ENCODE data around the gene P2RY12.
"Not testable (repeated sequence)": the region's sequence is repeated elsewhere in the genome, so short reads cannot be mapped to it uniquely, and the experiment has no call there.

Gene P2RY12

DNA sequence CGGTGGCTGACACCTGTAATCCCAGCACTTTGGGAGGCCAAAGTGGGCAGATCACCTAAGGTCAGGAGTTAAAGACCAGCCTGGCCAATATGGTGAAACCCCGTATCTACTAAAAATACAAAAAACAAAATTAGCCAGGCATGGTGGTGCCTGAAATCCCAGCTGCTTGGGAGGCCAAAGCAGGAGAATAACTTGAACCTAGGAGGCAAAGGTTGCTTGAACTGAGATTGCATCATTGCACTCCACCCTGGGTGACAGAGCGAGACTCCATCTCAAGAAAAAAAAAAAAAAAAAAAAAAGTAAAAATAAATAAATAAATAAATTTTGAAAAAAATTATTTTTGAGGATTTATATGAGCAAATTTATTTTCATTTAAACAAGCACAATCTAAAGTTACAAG lies 7.6 kb upstream of the P2RY12 start:
- not testable (repeated sequence) for DNase-seq

DNA sequence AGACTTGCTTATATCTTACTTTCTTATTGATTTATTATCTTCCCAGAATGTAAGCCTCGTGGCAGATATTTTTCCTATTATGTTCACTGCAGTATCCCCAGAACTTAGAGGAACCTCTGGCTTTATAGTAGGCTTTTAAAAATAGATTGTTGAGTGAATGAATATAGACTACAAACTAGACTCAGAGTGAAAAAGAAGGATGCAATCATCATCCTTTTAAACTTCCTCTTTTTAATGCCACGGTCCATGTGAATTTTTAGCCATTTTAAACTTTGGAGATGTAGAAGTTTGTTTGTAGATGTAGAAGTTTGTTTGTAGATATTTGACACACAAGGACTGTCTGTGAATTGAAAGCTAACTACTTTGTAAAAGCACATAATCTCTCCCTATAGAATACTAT lies 7.2 kb upstream of the P2RY12 start:
- no peak for DNase-seq

- no peak for DNase-seq
These were observed 3.3 kb upstream of the P2RY12 start for GRCh38 chr3:151387842-151388241.

GRCh38 chr3:151387432-151387831 lies 2.9 kb upstream of the P2RY12 start:
- no peak for DNase-seq

- no peak for DNase-seq
These were observed 1.5 kb upstream of the P2RY12 start for GRCh38 chr3:151386056-151386455.

- DNase-seq, result no peak
These were observed 597 bp downstream of the P2RY12 start for GRCh38 chr3:151383956-151384355.

DNA sequence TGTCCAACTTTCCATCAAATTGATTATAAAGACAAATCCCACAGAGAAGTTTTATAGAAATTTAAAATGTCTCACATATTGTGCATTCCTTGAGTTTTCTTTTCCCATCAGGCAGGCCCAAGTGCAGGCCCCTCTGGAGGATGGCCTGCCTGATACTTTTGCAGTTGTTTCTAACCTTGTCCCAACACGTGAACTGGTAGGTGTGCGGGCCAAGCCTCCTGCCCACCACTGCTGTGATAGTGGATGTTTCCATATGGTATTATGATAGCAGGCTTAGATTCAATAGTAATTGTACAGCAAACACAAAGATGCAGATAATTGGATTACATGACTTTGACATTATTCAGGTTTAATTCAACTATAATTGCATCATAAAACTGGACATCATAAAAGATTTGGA lies 1.4 kb downstream of the P2RY12 start:
- no peak for DNase-seq

GRCh38 chr3:151382671-151383070 lies 1.9 kb downstream of the P2RY12 start:
- no peak for DNase-seq

DNA sequence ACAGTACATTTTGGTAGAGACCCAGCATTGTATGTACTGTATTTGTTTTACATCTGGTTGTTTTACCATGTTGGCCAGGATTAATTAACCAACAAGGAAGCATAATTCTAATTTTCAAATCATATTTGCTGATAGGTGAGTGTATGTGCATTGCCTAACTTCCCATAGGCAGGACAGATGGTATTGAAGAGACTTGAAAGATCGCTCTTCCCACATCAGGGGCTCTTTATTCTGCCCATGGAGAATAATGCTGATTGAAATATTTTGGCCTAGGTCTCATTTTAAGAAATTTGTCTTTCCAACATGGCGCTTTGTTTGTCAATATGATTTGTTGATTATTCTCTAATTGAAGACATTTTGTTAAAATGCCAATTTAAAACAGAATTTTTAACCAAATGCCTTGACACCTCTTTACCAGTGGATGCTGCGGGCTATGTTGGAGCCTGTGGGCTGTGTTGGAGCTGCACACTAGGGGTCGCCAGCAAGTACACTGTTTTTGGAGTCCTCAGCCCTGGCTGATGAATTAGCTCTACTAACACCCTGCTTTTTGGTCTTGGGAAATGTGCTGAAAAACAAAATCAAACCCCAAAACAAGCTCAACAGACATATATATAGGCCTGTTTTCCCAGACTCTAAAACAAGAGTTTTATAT lies 5.3 kb downstream of the P2RY12 start:
- DNase-seq, result peak; percentile 27

GRCh38 chr3:151377768-151378385 lies 6.7 kb downstream of the P2RY12 start:
- DNase-seq, result no peak

DNA sequence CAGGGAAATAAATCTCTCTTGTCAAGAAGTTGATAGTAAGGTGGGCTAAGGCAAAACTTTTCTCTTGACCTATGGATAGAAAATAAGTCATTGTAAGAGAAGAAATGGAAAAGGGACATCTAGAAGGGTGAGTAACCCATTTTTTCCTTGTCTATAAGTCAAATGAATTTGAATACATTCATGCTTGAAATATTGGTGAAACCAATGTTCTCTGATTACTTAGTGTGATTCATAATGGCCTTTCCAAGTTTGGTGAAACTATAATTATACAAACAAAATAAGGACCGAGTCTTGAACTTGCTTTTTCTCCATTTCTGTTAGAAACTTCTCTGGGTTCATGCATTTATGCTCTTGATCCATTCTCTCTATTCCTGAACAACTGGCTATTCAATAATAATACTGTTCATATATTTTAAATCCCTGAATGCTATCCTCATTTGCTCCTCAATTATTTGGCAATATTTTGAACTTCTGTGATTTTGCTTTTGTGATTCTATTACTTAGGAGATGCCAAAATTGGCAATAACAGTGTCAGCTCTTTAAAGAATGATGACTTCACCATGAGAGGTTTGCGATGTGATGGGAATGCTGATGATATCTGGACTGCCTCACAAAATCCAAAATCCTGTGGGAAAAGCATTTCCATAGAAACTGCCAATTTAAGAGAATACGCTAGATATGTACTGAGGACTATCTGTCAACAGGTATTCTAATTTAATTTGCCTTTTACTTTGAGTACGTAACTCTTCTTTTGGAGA lies 12.3 kb downstream of the P2RY12 start:
- DNase-seq, result no peak

GRCh38 chr3:151371526-151371925 lies 13.0 kb downstream of the P2RY12 start:
- DNase-seq, result no peak

DNA sequence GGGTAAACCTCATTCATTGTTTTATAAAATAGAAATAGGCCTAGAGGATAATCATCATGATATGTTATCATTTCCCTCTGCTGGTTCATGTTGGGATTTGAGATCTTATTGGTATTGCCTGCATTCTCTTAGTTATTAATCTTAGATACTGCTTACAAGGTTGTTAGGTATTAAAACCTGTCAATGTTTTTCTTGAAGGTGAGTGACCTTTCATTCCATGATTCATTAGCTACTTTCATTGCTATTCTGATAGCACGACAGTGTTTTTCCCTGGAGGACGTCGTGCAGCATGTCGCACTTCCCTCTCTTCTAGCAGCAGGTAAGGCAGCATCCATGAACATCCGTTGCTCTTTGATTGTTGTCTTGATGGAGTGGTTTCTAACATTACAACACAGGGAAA lies 17.1 kb downstream of the P2RY12 start:
- no peak for DNase-seq

DNA sequence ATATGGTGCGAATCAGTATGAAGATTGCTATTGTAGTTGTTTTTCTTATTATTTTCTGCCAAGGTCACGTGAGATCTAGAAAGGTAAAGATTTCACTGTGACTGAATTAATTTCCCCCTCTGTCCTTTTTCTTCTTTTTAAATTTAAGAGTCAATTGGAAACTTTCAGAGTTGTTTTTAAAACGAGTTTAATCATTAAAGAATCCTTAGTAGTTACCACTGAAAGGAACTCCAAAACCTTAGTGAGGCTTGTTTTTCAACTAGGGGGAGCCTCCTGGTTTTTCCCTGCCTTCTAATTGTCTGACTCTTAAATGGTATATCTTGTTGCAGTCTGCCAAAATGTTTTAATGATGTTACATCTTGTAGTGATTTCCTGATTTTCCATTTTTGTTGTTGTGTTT lies 17.6 kb downstream of the P2RY12 start:
- DNase-seq, result no peak

DNA sequence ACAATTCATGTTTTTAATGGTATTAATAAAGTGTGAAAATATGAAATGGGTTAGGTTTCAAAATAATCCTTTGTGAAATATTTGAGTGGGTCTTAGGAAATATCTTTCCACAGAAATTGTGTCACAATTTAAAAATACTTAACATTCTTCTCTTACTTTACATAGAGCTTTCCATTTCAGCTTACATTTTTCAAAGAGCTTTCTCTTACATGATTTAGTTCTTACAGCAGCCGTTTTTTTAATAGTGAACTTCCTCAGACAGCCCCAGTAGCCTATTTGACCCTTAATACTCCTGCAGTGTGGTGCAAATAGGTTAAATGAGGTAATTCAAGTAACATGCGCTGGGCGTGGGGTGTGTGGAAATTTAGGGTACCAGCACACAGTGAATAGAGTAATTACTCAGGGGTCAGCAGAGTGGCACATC lies 21.8 kb downstream of the P2RY12 start:
- no peak for DNase-seq

DNA sequence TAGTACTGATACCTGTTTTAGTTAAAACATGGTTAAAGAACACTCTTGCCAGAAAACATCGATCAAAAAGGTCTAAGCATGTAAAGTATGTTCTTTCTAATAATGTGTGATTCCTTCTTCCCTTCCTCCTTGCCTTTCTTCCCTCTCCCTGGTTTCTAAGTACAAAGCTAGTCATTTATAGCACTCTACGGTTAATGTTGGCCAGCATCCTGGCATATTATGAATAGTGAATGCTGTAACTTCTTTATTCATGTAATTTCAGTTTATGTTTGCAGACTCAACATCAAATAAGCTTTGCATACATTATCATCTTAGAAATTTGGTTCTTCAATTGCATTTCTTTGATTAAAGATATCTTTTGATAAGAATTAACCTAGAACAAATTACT lies 27.1 kb downstream of the P2RY12 start:
- no peak for DNase-seq

DNA sequence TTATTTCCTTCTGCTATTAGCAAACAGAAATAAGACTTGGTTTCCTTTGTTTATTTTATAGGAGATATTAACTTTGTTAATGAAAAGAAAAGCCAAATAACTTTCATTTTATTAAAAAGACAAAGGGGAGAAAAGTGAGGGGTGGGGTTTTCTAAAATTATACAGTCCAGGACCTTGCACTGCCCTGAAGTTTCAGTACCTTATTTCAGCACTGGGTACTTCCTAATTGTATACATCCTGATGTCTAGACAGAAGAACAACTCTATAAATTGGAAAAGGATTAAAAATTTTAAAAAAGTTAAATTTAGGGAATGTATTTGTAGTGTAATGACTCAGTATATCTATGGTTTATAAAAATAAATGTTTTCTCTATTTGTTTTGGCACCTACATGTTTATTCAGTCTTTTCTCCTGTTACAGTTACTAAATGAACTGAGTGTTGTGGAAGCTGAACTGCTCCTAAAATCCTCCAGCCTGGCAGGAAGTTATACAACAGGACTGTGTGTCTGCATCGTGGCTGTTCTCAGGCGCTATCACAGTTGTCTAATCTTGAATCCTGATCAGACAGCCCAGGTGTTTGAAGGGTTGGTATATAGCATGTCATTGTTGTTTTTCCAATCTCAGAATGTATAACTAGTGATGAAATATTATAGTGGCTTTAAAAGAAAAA lies 27.6 kb downstream of the P2RY12 start:
- DNase-seq, result peak; percentile 27

DNA sequence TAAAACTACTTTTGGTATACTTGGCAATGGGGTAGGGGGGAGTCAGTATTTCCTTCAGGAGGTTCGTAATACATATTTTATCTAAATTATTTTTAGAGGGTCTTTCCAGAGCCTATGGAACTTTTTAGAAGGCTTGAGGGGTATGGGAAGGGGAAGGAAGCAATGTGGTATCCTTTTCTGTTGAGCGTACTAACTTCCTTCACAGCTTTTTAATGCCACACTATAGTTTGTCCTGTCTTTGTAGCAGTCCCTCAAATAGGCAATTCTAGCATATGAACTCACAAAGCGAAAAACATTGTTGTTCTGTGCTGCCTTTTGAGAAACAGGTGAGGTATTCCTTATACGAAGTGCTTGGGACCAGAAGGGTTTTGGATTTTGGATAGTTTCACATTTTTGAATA lies 32.9 kb downstream of the P2RY12 start:
- no peak for DNase-seq

DNA sequence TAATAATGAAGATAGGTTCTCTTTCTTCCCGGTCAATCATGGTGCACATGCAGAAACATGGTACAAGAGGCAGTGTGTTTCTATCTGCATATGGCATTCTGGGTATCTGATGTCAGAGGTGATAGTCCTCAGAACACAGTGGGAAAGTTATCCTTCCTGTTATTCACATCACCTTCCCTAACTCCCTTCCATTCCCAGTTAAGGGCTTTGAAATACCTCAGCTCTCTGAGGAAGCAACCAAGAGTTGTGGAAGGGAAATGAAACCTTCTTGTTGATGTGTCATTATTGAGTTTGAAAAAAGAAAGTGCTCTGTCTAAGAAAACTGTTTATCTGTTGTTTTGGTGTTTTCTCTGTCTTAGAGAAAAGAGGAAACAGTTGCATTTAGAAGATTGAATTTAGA lies 33.3 kb downstream of the P2RY12 start:
- no peak for DNase-seq

DNA sequence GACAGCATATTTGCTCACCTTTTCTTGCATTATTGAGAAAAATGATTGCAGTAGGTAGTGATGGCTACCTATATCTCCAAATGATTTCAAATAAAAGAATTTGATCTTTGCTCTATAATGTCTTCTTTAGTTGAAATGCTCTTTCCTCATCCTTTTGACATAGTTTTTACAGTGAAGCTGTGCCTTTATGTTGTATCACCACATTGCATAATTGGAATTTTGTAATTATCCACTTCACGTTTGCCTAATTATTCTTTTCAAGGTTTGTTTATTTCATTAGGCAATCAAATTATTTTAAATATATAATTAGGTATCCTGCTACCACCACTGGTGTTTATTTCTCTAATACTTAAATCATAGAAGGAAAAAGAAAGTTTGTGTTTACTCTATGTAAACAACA lies 33.9 kb downstream of the P2RY12 start:
- no peak for DNase-seq

GRCh38 chr3:151347432-151347831 lies 37.1 kb downstream of the P2RY12 start:
- DNase-seq, result peak; percentile 32

- no peak for DNase-seq
These were observed 38.3 kb downstream of the P2RY12 start for GRCh38 chr3:151346292-151346691.

DNA sequence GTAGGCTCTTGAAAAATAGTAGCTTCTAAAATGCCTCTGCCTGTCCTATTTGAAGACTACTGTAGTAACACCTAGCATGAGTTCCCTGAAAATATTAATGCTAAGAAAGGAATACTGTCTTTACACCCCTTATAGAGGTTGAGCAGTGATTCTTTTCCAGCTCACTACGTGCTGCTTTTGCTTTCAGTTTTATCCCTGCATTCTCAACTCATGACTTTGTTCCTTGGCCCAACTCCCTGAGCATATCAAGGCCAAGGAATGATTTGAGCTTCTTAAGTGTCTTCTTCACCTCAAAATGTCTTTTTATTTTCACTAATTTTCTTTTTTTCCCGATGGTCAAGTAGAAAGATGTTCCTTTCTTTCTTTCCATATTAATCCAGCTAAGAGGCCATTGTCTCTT lies 38.7 kb downstream of the P2RY12 start:
- no peak for DNase-seq

DNA sequence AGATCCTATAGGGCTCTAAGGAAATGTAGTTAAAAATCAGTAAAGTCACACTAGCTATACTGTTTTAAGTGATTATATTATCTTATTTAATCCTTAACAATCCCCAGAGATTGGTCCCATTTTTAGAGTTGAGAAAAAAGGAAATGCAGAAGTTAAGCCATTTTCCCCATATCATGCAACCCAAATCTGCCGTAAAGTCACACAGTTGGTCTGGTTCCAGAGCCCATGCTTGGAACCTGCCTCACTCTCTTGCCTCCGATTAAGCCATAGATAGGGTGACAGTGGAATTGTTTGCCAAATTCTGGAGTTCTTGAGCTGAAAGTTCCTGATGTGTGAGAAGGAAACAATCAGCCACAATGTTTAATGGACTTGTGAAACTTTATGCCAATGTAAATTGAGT lies 52.9 kb downstream of the P2RY12 start:
- DNase-seq, result no peak
